Stimulated activated memory B cell treated with anti-CD40 and anti-IgM and Interleukin-4, amounts not matched to agents 10 μg/mL and 1 μg/mL and 100 μg/mL, for 72 hours (primary cell): ENCODE measurements around the gene TMPRSS7.

Source experiments
- ATAC-seq: fragments of 150-1000 bp; cut with Tn5 transposase; 2 replicates; pipeline ENCODE4 v1.10.0; 2021
- H3K27ac Mint-ChIP-seq: one replicate; pipeline ENCODE4 v1.8.0; 2022; ENCODE audit warnings: mild to moderate bottlenecking, mixed read lengths
- H3K27me3 Mint-ChIP-seq: one replicate; pipeline ENCODE4 v1.8.0; 2022; ENCODE audit warnings: mixed read lengths
- H3K36me3 Mint-ChIP-seq: one replicate; pipeline ENCODE4 v1.8.0; 2022; ENCODE audit warnings: mixed read lengths
- H3K4me1 Mint-ChIP-seq: one replicate; pipeline ENCODE4 v1.8.0; 2022; ENCODE audit warnings: mixed read lengths
- H3K4me3 Mint-ChIP-seq: one replicate; pipeline ENCODE4 v1.8.0; 2022; ENCODE audit warnings: mild to moderate bottlenecking, moderate library complexity, mixed read lengths
- H3K9me3 Mint-ChIP-seq: one replicate; pipeline ENCODE4 v1.8.0; 2022; ENCODE audit warnings: mixed read lengths

TMPRSS7 gene

GRCh38 chr3:112034436-112034835, at the start of gene TMPRSS7:
Gene TMPRSS7, plus strand, starts transcription at chr3:112034736. Its CDS starts 110 bp downstream, at chr3:112034846.
- Mint-ChIP-seq H3K4me3 (no peak within 1 kb of the TSS), H3K9me3 (no peaks in the 10 kb centered on the region), H3K27me3 (peaks cover 9% of the 10 kb centered on the region), H3K27ac (no peak within 1 kb of the TSS), H3K4me1 (peaks cover 7% of the 10 kb centered on the region), H3K36me3 (no peaks in the 10 kb centered on the region)
- ATAC-seq: no peak

- no peak overlapping the region for H3K27ac Mint-ChIP-seq
- ATAC-seq: no peak
- no peaks in the 10 kb centered on the region for H3K9me3 Mint-ChIP-seq
- H3K36me3 Mint-ChIP-seq: peaks cover 37% of the 10 kb centered on the region
- no peaks in the 10 kb centered on the region for H3K27me3 Mint-ChIP-seq
- H3K4me1 Mint-ChIP-seq: peaks cover 25% of the 10 kb centered on the region
- H3K4me3 Mint-ChIP-seq: no peak overlapping the region
Observed at GRCh38 chr3:111986800-111987199, 47.7 kb upstream of the TMPRSS7 start.

GRCh38 chr3:111989061-111989678, 45.4 kb upstream of the TMPRSS7 start:
- no peaks in the 10 kb centered on the region for H3K27me3 Mint-ChIP-seq
- peaks cover 47% of the 10 kb centered on the region for H3K36me3 Mint-ChIP-seq
- no peak overlapping the region for H3K4me3 Mint-ChIP-seq
- no peak overlapping the region for H3K27ac Mint-ChIP-seq
- peaks cover 16% of the 10 kb centered on the region for H3K4me1 Mint-ChIP-seq
- ATAC-seq: peak; percentile 74
- H3K9me3 Mint-ChIP-seq: no peaks in the 10 kb centered on the region

GRCh38 chr3:111993038-111993437, 41.5 kb upstream of the TMPRSS7 start:
- ATAC-seq: no peak
- Mint-ChIP-seq H3K4me3 (no peak overlapping the region), H3K36me3 (peaks cover 25% of the 10 kb centered on the region), H3K9me3 (no peaks in the 10 kb centered on the region), H3K27me3 (no peaks in the 10 kb centered on the region), H3K27ac (no peak overlapping the region), H3K4me1 (no peaks in the 10 kb centered on the region)

GRCh38 chr3:111998636-111999483, 35.7 kb upstream of the TMPRSS7 start, which contains the start of gene TAGLN3:
Gene TAGLN3, plus strand, starts transcription at chr3:111998922. Its CDS starts 501 bp downstream, at chr3:111999423.
- Mint-ChIP-seq H3K27me3 (peaks cover 8% of the 10 kb centered on the region), H3K4me1 (peaks cover 22% of the 10 kb centered on the region), H3K27ac (no peak within 1 kb of the TSS), H3K4me3 (peak within 1 kb of the TSS; percentile 82), H3K9me3 (no peaks in the 10 kb centered on the region), H3K36me3 (peaks cover under 1% of the 10 kb centered on the region)
- peak; percentile 42 for ATAC-seq

- Mint-ChIP-seq H3K27me3 (peaks cover 8% of the 10 kb centered on the region), H3K27ac (no peak overlapping the region), H3K9me3 (no peaks in the 10 kb centered on the region), H3K36me3 (no peaks in the 10 kb centered on the region), H3K4me3 (peak overlapping the region; percentile 82), H3K4me1 (peaks cover 22% of the 10 kb centered on the region)
- peak; percentile 17 for ATAC-seq
Observed at GRCh38 chr3:111999484-112000324, 34.8 kb upstream of the TMPRSS7 start.

GRCh38 chr3:112000367-112000771, 34.2 kb upstream of the TMPRSS7 start:
- Mint-ChIP-seq H3K27me3 (peaks cover 8% of the 10 kb centered on the region), H3K36me3 (no peaks in the 10 kb centered on the region), H3K4me3 (no peak overlapping the region), H3K4me1 (peaks cover 22% of the 10 kb centered on the region), H3K9me3 (no peaks in the 10 kb centered on the region), H3K27ac (no peak overlapping the region)
- ATAC-seq: no peak

- Mint-ChIP-seq H3K9me3 (no peaks in the 10 kb centered on the region), H3K36me3 (no peaks in the 10 kb centered on the region), H3K27me3 (peaks cover 8% of the 10 kb centered on the region), H3K4me1 (peaks cover 22% of the 10 kb centered on the region), H3K4me3 (no peak overlapping the region), H3K27ac (no peak overlapping the region)
- ATAC-seq: no peak
Observed at GRCh38 chr3:112000966-112001365, 33.6 kb upstream of the TMPRSS7 start.

- Mint-ChIP-seq H3K4me1 (peaks cover 22% of the 10 kb centered on the region), H3K27ac (no peak overlapping the region)
Observed at GRCh38 chr3:112001526-112001925, 33.0 kb upstream of the TMPRSS7 start.

GRCh38 chr3:112002096-112002971, 32.2 kb upstream of the TMPRSS7 start:
- Mint-ChIP-seq H3K27me3 (peaks cover 8% of the 10 kb centered on the region), H3K27ac (no peak overlapping the region), H3K4me3 (no peak overlapping the region), H3K36me3 (no peaks in the 10 kb centered on the region), H3K4me1 (peaks cover 22% of the 10 kb centered on the region), H3K9me3 (no peaks in the 10 kb centered on the region)
- ATAC-seq: no peak

More at GRCh38 chr3:112001526-112001925, 33.0 kb upstream of the TMPRSS7 start:
- H3K27me3 Mint-ChIP-seq: peaks cover 8% of the 10 kb centered on the region
- ATAC-seq: no peak
- H3K36me3 Mint-ChIP-seq: no peaks in the 10 kb centered on the region
- no peak overlapping the region for H3K4me3 Mint-ChIP-seq
- H3K9me3 Mint-ChIP-seq: no peaks in the 10 kb centered on the region

- Mint-ChIP-seq H3K4me1 (peaks cover 21% of the 10 kb centered on the region), H3K27ac (no peak overlapping the region), H3K27me3 (peaks cover 8% of the 10 kb centered on the region), H3K36me3 (no peaks in the 10 kb centered on the region), H3K9me3 (no peaks in the 10 kb centered on the region), H3K4me3 (no peak overlapping the region)
- no peak for ATAC-seq
Observed at GRCh38 chr3:112003321-112004080, 31.0 kb upstream of the TMPRSS7 start.

- H3K4me1 Mint-ChIP-seq: peaks cover 14% of the 10 kb centered on the region
- no peaks in the 10 kb centered on the region for H3K36me3 Mint-ChIP-seq
- peaks cover 3% of the 10 kb centered on the region for H3K27me3 Mint-ChIP-seq
- H3K4me3 Mint-ChIP-seq: no peak overlapping the region
- no peak overlapping the region for H3K27ac Mint-ChIP-seq
- H3K9me3 Mint-ChIP-seq: no peaks in the 10 kb centered on the region
- no peak for ATAC-seq
Observed at GRCh38 chr3:112004187-112004586, 30.3 kb upstream of the TMPRSS7 start.

- Mint-ChIP-seq H3K4me1 (peaks cover 9% of the 10 kb centered on the region), H3K9me3 (no peaks in the 10 kb centered on the region), H3K27ac (no peak overlapping the region), H3K36me3 (no peaks in the 10 kb centered on the region), H3K4me3 (no peak overlapping the region), H3K27me3 (no peaks in the 10 kb centered on the region)
- ATAC-seq: no peak
Observed at GRCh38 chr3:112004669-112005068, 29.9 kb upstream of the TMPRSS7 start.
